ENCODE results near the gene MPV17L.

DNA sequence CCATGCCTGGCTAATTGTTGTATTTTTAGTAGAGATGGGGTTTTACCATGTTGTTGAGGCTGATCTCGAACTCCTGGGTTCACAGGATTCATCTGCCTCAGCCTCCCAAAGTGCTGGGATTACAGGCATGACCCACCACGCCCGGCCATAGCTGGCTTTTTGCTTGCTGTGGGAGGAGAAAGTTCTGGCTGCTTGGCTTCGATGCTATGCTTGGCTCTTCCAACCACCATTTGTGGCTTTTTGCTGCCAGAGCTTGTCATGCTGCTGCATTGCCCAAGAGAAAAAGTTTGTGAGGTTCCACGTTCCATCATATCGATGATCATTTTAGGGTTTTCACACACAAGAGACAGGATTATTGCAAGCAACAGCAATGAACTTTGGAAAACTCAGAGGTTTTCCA, 55.1 kb downstream of the MPV17L start:
- TF ChIP-seq EZH2phosphoT487 (IDR thresholded peaks at IDR 0.05; ENCODE audit: insufficient read depth, low read depth) (no peak), EZH2 (IDR thresholded peaks at IDR 0.05; ENCODE audit: insufficient read depth, poor library complexity, severe bottlenecking) (no peak)

All from GM23248 (cell line).